ENCODE data around the gene UGGT2.
"Not testable (repeated sequence)": the region's sequence is repeated elsewhere in the genome, so short reads cannot be mapped to it uniquely, and the experiment has no call there.

Gene UGGT2

GRCh38 chr13:95970878-95971277, 82.3 kb downstream of the UGGT2 start:
- no peak overlapping the region for H3K4me3 ChIP-seq (ENCODE audit: low read depth, low read length)

DNA sequence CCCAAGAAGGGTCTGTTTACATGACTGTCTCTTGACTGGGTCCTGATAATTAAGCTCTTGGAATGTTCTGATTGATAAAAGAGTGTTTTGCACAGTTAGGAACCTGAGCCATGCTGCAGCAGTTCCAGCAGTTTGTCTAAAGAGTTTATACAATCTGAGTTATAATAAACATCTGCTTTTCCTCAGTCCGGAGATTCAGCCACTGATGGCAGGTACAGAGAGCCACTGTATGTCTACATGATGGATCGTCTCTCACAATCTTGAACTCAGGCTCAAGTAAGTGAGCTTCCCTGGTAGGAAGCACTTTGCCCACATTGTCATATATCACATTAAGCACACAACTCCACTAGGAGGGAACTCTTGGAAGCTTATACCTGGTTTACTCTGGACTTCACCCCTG, 84.3 kb downstream of the UGGT2 start:
- no peak overlapping the region for H3K4me3 ChIP-seq (ENCODE audit: low read depth, low read length)

- H3K4me3 ChIP-seq (ENCODE audit: low read depth, low read length), result no peak overlapping the region
These were observed 95.9 kb downstream of the UGGT2 start for GRCh38 chr13:95957331-95957730.

DNA sequence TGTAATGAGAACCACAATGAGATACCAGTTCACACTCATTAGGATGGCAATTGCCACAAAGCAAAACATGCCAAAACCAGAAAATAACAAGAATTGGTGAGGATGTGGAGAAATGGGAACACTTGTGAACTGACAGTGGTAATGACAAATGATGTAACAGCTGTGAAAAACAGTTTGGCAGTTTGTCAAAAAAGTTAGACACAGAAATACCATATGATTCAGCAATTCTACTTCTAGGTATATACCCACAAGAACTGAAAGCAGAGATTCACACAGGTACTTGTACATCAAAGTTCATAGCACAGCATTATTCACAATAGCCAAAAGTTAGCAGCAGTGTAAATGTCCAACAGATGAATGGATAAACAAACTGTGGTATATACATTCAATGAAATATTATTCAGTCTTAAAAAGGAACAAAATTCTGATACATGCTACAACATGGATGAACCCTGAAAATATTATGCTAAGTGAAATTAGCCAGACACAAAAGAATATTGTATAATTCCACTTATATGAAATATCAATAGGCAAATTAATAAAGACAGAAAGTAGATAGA, 96.5 kb downstream of the UGGT2 start:
- H3K4me3 ChIP-seq (ENCODE audit: low read depth, low read length), result no peak overlapping the region

DNA sequence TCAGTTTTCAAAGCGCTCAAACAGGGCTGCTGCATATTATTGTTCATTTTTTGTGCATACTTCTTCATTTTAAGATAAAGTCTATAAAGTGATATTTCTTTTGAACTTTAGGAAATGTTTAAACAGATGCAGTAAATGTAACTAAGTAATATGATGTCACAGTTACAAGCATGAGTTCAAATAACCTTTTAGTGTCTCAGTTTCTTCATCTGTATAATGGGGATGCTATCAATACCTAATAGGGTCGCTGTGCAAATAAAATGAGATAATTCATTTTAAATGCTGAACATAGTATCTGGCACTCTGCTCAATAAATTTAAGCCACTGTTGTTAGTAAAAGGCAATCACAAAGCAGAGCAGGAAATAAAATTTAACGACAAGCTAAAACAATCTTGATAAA, 97.5 kb downstream of the UGGT2 start:
- no peak overlapping the region for H3K4me3 ChIP-seq (ENCODE audit: low read depth, low read length)

GRCh38 chr13:95955255-95955654, 97.9 kb downstream of the UGGT2 start:
- no peak overlapping the region for H3K4me3 ChIP-seq (ENCODE audit: low read depth, low read length)

DNA sequence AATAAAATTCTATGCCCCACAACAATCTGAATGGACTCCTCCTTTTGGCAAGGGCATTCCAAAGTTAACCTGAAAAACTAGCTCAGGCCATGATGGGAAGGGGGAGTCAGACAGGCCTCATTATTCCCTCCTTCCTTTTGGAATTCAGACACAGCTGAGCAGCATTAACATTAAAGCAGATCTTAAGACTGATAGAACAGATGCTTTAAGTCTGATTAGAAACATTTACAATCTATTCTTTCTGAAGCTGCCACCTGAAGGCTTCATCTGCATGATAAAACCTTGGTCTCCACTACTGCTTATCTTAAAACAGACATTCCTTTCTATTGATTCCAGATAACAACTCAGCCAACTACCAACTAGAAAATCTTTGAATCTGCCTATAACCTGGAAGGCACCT, 98.9 kb downstream of the UGGT2 start:
- H3K4me3 ChIP-seq (ENCODE audit: low read depth, low read length), result no peak overlapping the region

GRCh38 chr13:95950103-95950502, 103.1 kb downstream of the UGGT2 start:
- no peak overlapping the region for H3K4me3 ChIP-seq (ENCODE audit: low read depth, low read length)

GRCh38 chr13:95948656-95949055, 104.5 kb downstream of the UGGT2 start:
- H3K4me3 ChIP-seq (ENCODE audit: low read depth, low read length), result no peak overlapping the region

DNA sequence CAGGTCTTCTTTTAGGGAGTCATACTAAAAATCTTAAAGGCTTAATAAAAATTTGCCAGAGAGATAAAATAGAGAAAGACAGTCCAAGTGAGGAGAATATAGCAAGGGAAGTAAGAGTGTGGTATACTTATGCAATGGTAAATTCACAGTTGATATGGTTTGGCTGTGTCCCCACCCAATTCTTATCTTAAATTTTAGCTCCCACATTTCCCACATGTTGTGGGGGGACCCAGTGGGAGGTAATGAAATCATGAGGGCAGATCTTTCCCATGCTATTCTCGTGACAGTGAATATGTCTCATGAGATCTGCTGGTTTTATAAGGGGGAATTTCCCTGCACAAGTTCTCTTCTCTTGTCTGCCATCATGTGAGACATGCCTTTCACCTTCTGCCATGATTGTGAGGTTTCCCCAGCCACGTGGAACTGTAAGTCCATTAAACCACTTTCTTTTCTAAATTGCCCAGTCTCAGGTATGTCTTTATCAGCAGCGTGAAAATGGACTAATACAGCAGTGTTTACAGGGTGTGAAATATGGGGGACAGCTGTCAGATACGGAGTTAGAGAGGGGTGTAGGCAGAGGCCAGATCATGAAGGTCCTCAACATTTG, 115.4 kb downstream of the UGGT2 start:
- no peak overlapping the region for H3K4me3 ChIP-seq (ENCODE audit: low read depth, low read length)

GRCh38 chr13:95931300-95932025, 121.7 kb downstream of the UGGT2 start:
- H3K4me3 ChIP-seq (ENCODE audit: low read depth, low read length), result no peak overlapping the region

GRCh38 chr13:95929430-95929829, 123.8 kb downstream of the UGGT2 start:
- H3K4me3 ChIP-seq (ENCODE audit: low read depth, low read length), result no peak overlapping the region

DNA sequence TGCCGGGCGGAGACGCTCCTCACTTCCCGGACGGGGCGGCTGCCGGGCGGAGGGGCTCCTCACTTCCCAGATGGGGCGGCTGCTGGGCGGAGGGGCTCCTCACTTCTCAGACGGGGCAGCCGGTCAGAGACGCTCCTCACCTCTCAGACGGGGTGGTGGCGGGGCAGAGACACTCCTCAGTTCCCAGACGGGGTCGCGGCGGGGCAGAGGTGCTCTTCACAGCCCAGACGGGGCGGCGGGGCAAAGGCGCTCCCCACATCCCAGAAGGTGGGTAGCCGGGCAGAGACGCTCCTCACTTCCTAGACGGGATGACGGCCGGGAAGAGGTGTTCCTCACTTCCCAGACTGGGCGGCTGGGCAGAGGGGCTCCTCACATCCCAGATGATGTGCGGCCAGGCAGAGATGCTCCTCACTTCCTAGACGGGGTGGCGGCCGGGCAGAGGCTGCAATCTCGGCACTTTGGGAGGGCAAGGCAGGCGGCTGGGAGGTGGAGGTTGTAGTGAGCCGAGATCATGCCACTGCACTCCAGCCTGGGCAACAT, 124.8 kb downstream of the UGGT2 start:
- H3K4me3 ChIP-seq (ENCODE audit: low read depth, low read length), result not testable (repeated sequence)

- H3K4me3 ChIP-seq (ENCODE audit: low read depth, low read length), result no peak overlapping the region
These were observed 127.0 kb downstream of the UGGT2 start for GRCh38 chr13:95926231-95926630.

DNA sequence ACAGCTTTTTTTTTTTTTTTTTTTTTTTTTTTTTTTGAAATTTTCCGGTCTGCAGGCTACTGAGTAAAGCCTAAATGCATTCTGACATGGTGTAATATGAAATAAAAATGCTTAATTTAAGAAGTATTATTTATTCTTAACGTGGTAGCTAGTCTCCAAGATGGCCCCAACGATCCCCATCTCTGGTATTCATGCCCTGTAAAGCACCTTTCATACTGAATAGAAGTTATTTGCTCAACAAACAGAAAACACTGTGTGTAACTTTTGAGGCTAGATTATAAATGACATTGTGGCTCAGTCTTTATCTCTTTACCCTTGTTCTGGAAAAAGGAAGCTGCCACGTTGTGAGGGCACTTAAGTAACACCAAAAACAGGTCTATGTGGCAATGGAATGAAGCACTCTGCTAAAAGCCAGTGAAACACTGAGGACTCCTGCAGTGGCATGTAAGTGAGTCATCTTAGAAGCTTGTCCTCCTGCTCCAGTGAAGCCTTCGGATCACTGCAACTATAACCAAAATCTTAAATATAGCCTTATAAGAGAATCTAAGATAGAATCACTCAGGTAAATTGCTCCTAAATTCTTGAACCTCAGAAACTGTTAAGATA, 128.7 kb downstream of the UGGT2 start:
- no peak overlapping the region for H3K4me3 ChIP-seq (ENCODE audit: low read depth, low read length)

- no peak overlapping the region for H3K4me3 ChIP-seq (ENCODE audit: low read depth, low read length)
These were observed 131.7 kb downstream of the UGGT2 start for GRCh38 chr13:95921485-95921884.

DNA sequence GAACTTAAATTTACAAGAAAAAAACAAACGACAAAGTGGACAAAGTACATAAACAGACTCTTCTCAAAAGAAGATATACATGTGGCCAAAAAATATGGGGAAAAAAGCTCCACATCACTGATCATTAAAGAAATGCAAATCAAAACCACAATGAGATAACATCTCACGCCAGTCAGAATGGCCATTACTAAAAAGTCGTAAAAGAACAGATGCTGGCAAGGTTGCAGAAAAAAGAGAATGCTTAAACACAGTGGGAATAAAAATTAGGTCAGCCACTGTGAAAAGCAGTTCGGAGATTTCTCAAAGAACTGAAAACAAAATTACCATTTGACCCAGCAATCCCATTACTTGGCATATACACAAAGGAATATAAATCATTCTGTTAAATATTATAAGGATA, 132.7 kb downstream of the UGGT2 start:
- no peak overlapping the region for H3K4me3 ChIP-seq (ENCODE audit: low read depth, low read length)

- no peak overlapping the region for H3K4me3 ChIP-seq (ENCODE audit: low read depth, low read length)
These were observed 134.3 kb downstream of the UGGT2 start for GRCh38 chr13:95918860-95919259.

DNA sequence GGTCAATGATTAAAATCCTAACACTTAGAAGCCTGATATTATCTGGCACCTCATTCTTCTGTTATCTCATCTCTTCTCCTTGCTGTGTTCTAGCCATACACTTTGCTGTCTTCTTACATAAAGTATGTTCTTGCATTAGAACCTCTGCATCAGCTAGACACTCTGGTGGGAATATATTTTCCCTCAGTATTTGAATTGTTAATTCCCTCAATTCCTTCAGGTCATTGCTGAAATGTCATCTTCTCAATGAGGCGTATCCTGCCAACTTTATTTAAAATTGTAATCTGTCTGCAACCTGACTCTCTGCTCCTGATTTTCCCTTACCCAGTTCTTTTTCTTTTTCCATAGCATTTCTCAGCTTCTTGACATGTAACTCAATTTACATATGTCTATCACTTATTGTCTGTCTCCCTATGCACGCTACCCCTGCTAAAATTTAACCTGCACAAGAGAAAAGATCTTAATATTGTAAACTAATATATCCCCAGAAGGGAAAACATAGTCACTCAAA, 138.2 kb downstream of the UGGT2 start:
- no peak overlapping the region for H3K4me3 ChIP-seq (ENCODE audit: low read depth, low read length)

GRCh38 chr13:95906999-95907398, 146.2 kb downstream of the UGGT2 start:
- H3K4me3 ChIP-seq (ENCODE audit: low read depth, low read length), result no peak overlapping the region

DNA sequence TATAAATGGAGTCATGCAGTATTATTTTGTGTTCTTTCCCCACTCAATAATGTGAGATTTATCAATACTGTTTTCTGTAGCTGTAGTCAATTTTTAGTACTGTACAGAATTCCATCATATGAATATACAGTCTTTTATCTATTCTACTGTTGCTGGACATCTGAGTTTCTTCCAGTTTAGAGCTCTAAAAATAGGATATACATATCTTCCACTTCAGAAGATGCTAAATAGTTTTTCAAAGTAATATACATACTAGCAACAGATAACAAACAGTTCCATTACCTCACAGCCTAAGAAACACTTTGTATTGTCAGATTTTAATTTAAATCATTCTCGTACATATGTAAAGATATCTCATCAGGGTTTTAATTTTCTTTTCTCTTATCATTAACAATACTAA, 149.6 kb downstream of the UGGT2 start:
- no peak overlapping the region for H3K4me3 ChIP-seq (ENCODE audit: low read depth, low read length)

GRCh38 chr13:95902741-95903140, 150.5 kb downstream of the UGGT2 start:
- no peak overlapping the region for H3K4me3 ChIP-seq (ENCODE audit: low read depth, low read length)

Measured in iPS-11a (cell line).